RPMI7951 (cell line): ENCODE results near the gene MT2A. TPM values are rescaled to one million over a fixed set of nuclear protein-coding genes. Genes with fewer than 3 reads are reported as not detected.
A peak's percentile ranks its signal among the peaks of the same experiment; 100 is the strongest.
"Not testable (repeated sequence)": the region's sequence is repeated elsewhere in the genome, so short reads cannot be mapped to it uniquely, and the experiment has no call there.

ENCODE experiments used
- DNase-seq: peaks from one replicate; pipeline ENCODE4 v3.0.0-alpha.2; 2012; ENCODE audit warnings: low read depth
- total RNA-seq: library from RNA; depleted of rRNA; stranded (reverse); fragments of >200 nt; shearing (Covaris generic); gene quantifications from 2 replicates; pipeline ENCODE4 v1.2.3, GENCODE V29; 2014

MT2A gene
- total RNA-seq, 1 experiment from 2014 or later: 768 TPM

- no peak for DNase-seq
Measured at GRCh38 chr16:56620339-56620897, 12.0 kb downstream of the MT2A start.

DNA sequence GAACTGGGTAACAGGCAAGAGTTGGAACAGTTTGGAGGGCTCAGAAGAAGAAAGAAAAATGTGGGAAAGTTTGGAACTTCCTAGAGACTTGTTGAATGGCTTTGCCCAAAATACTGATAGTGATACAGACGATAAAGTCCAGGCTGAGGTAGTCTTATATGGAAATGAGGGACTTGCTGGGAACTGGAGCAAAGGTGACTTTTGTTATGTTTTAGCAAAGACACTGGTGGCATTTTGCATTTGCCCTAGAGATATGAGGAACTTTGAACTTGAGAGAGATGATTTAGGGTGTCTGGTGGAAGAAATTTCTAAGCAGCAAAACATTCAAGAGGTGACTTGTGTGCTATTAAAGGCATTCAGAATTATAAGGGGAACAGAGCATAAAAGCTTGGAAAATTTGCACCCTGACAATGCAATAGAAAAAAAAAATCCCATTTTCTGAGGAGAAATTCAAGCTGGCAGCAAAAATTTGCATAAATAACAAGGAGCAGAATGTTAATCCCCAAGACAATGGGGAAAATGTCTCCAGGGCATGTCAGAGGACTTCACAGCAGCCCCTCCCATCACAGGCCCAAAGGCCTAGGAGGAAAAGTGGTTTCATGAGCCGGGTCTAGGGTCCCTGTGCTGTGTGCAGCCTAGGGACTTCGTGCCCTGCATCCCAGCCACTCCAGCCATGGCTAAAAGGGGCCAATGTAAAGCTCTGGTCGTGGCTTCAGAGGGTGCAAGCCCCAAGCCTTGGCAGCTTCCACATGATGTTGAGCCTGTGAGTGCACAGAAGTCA is 13.5 kb downstream of the MT2A start:
- DNase-seq: not testable (repeated sequence)

GRCh38 chr16:56623184-56623583 is 14.8 kb downstream of the MT2A start:
- DNase-seq: not testable (repeated sequence)

DNA sequence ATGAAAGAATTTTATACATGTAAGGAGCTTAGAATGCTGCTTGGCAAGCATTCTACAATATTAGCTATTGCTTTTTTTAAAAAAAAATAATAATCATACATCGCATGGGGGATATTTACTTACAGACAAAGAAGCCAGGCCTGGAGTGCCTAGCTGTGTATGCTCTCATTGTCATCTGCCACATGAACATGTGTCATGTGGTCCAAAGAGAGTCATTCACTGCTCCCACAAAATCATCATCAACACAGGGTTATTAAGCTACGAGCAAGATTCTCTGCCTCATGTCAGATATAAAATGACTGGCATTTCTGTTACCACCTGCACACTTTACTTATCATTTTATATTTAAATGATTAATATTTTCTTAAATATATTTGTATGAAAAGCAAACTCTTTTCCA is 15.3 kb downstream of the MT2A start:
- no peak for DNase-seq

DNA sequence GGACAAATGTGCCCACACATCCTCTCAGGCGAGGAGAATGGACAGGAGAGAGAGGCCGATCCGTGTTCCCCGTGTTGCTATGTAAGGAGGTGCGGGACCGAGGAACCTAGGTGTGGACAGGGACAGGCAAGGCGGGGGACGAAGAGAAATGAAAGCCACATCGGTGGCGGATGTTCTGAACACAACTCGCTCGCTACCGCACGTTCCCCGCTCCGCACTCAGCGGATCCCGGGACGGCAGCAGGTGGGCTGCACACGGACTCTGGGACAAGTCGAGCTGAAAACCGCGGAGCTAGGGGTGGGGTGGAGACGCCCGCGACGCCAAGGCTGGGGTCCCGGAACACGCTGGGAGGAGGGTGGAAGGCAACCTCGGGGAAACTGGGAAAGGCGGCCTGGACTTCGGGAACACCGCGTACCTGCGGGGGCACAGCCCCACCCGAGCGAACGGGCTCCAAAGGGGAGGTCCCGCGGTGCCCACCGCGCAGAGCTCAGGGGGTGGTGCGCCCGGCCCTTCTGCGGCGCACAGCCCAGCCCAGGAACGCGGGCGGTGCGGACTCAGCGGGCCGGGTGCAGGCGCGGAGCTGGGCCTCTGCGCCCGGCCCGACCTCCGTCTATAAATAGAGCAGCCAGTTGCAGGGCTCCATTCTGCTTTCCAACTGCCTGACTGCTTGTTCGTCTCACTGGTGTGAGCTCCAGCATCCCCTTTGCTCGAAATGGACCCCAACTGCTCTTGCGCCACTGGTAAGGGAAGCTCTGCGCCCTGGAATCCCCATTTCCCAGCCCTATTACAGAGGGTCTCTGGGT is 17.0 kb downstream of the MT2A start, which contains the start of gene MT1E:
Gene MT1E (plus strand): TSS at position 642 of the 803 bp plus-strand sequence. CDS start 71 bp downstream, at position 713.
- DNase-seq: peak; percentile 91

DNA sequence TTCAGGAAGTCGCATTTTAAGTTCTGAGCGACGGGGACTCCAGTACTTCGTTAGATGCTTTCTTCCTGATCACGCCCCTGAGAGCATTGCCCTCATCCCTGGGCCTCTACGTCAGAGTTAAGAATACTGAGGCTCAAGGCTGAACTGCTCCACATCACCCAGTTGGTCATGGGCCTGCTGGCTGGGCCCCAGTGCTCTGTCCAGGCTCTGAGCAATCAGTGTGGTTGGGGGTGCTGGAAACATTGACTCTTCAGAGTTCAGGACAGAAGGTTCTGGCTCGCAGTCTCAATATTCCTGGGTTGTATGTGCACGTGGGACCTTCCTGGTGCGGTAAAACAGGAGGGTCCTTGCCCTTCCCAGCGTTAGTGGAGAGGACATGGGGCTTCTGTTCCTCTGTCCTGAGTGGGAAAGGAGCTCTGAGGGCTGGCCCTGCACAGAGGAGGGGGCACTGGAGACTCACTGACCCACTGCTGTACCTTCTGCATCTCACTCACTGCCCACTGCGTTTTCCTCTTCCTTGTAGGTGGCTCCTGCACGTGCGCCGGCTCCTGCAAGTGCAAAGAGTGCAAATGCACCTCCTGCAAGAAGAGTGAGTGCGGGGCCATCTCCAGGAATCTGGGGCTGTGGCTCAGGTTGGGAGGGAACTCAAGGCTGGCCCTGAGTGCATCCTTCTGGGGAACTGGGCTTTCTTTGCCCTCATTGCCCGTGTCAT is 17.7 kb downstream of the MT2A start:
- DNase-seq: no peak

- DNase-seq: no peak
Measured at GRCh38 chr16:56626685-56627084, 18.3 kb downstream of the MT2A start.

GRCh38 chr16:56628486-56629350 is 20.3 kb downstream of the MT2A start:
- DNase-seq: peak; percentile 39

GRCh38 chr16:56629531-56629930 is 21.1 kb downstream of the MT2A start:
- DNase-seq: no peak

- no peak for DNase-seq
Measured at GRCh38 chr16:56630134-56630533, 21.8 kb downstream of the MT2A start.

DNA sequence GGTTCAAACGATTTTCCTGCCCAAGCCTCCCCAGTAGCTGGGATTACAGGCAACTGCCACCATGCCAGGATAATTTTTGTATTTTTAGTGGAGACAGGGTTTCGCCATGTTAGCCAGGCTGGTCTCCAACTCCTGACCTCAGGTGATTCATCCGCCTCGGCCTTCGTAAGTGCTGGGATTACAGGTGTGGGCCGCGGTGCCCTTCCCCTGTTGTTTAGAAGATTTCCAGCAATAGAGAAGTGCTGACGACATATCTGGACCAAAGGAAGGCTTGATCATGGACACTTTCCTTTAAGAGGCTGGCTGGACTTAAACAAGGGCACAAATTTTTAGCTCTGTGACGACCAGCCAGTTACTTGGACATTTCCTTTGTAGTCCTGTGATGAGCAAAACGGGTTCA is 22.8 kb downstream of the MT2A start:
- DNase-seq: no peak

DNA sequence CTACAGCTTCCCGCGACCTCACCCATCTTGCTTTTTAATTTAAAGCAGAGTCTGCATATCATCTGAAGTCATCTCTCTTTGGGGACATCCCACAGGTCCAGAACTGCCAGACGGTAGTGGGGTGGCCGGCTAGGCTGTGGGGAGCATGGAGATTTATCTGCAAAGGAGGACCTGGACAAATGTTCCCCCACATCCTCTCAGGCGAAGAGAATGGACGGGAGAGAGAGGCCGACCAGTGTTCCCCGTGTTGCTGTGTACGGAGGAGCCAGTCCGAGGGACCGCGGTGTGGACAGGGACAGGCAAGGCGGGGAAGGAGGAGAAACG is 23.4 kb downstream of the MT2A start:
- DNase-seq: no peak

GRCh38 chr16:56632156-56632847 is 23.9 kb downstream of the MT2A start, which contains the start of gene MT1M:
Gene MT1M, plus strand, starts transcription at chr16:56632659. Its CDS starts 73 bp downstream, at chr16:56632732.
- DNase-seq: peak; percentile 26

DNA sequence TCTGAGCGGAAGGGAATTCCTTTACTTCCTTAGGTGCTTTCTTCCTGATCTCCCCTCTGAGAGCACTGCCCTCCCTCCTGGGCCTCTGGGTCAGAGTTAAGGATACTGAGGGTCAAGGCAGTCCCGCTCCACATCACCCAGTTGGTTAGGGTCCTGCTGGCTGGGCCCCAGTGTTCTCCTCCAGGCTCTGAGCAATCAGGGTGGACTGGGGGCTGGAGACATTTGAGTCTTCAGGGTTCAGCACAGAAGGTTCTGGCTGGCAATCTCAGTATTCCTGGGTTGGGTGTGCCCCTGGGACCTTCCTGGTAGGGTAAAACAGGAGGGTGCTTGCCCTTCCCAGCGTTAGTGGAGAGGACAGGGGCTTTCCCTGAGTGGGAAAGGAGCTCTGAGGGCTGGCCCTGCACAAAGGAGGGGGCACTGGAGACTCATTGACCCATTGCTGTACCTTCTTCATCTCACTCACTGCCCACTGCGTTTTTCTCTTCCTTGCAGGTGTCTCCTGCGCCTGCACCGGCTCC is 24.5 kb downstream of the MT2A start:
- no peak for DNase-seq

DNA sequence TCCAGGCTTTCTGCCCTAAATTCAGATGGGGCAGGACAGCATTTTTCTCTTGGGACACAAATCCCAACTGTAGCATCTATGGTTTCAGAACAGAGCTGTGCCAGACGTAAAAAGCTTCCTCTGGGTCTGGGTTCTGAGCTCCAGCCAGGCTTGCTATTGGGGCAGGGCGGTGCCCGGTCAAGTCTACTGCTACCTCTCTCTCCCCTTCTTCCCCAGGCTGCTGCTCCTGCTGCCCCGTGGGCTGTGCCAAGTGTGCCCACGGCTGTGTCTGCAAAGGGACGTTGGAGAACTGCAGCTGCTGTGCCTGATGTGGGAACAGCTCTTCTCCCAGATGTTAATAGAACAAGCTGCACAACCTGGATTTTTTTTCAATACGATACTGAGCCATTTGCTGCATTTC is 25.2 kb downstream of the MT2A start:
- DNase-seq: no peak

- no peak for DNase-seq
Measured at GRCh38 chr16:56634715-56635440, 26.5 kb downstream of the MT2A start.

DNA sequence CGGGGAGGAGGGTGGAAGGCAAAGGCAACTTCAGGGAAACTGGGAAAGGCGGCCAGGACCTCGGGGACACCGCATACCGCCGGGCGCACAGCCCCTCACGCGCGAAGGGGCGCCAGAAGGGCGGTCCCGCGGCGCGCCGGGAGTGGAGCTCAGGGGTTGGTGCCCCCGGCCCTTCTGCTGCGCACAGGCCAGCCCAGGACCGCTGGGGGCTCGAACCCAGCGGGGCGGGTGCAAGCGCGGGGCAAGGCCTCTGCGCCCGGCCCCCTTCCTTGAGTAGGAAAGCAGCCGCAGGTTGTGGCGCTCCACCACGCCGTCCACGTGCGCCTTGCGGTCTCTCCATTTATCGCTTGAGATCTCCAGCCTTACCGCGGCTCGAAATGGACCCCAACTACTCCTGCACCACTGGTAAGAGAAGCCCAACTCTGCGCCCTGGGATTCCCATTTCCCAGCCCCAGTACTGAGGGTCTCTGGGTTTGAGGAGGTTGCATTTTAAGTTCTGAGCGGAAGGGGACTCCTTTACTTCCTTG is 27.1 kb downstream of the MT2A start:
- no peak for DNase-seq

DNA sequence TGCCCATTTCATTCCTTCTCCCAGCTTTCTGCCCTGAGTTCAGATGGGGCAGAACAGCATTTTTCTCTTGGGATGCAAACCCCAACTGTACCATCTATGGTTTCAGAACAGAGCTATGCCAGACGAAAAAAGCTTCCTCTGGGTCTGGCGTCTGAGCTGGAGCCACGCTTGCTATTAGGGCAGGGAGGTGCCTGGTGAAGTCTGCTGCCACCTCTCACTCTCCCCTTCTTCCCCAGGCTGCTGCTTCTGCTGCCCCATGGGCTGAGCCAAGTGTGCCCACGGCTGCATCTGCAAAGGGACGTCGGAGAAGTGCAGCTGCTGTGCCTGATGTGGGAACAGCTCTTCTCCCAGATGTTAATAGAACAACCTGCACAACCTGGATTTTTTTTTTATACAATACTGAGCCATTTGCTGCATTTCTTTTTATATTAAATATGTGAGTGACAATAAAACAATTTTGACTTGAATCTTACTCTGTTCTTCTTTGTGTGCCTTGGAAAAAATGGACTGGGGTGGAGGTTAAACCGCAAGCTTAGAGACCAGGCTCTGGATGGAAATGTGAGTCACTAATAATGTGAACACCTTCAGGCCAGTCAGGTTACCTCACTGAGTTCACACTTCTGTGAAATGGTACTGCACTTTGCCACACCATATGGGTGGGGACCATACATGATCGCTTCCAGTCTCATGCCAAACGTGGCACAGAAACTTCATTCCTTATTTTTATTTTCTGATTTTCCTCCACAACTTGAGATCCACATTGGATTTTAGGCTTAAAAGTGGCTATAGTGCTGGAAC is 28.4 kb downstream of the MT2A start:
- no peak for DNase-seq
